K562 (cell line): ENCODE data around the gene UBE2O. TPM values are rescaled to one million over a fixed set of nuclear protein-coding genes. Genes with fewer than 3 reads are reported as not detected.

Experiments used
- BACH1 ChIP-seq: fragments of 200-800 bp; sonication (Bioruptor generic); IDR thresholded peaks from 2 replicates; pipeline ENCODE4 v1.6.1; 2016; ENCODE audit warnings: missing genetic modification characterization, missing compliant biosample characterization
- DACH1 ChIP-seq: fragments of 450-650 bp; IDR thresholded peaks from 2 replicates; pipeline ENCODE4 v1.6.1; 2018; ENCODE audit not compliant: partially characterized antibody
- HNRNPL ChIP-seq: fragments of 200-400 bp; formaldehyde crosslinking; IDR thresholded peaks from 2 replicates; pipeline ENCODE4 v1.6.1; 2017; ENCODE audit warnings: low read depth, mild to moderate bottlenecking, low read length
- MXI1 ChIP-seq: IDR thresholded peaks from 2 replicates; pipeline ENCODE4 v1.6.1; 2011; ENCODE audit warnings: low read depth, mild to moderate bottlenecking, improper control_type of control experiment, low read length
- NCOA4 ChIP-seq: fragments of 450-650 bp; IDR thresholded peaks from 2 replicates; pipeline ENCODE4 v1.6.1; 2018; ENCODE audit warnings: mild to moderate bottlenecking; ENCODE audit not compliant: partially characterized antibody
- STAG1 ChIP-seq: sonication (generic); formaldehyde crosslinking; IDR thresholded peaks from 2 replicates; pipeline ENCODE4 v1.5.0; 2020; ENCODE audit warnings: missing genetic modification reagents, borderline replicate concordance
- U2AF1 ChIP-seq: fragments of 200-400 bp; formaldehyde crosslinking; optimal IDR thresholded peaks from 2 replicates; pipeline ENCODE3; 2017; ENCODE audit warnings: mild to moderate bottlenecking, low read depth, low read length, moderate library complexity
- ZNF263 ChIP-seq: sonication (generic); formaldehyde crosslinking; IDR thresholded peaks from 2 replicates; pipeline ENCODE4 v1.8.0; 2022; ENCODE audit warnings: mild to moderate bottlenecking, missing genetic modification reagents, borderline replicate concordance
- ZNF347 ChIP-seq: fragments of 450-650 bp; formaldehyde crosslinking; IDR thresholded peaks from 2 replicates; pipeline ENCODE4 v1.4.0; 2020; ENCODE audit warnings: low read depth, mild to moderate bottlenecking, moderate library complexity
- polyA plus RNA-seq, 8 experiments: library from polyadenylated mRNA; depleted of rRNA in 4 of 8; stranded (reverse) in 5 of 8; unstranded in 3 of 8; fragments of >200 nt; fragmentation: Nextera tagmentation in 2 of 8; fragmentation: Illumina TruSeq in 1 of 8; extraction: Ambion mirVana in 2 of 8; extraction: Trizol in 1 of 8; gene quantifications; 2 replicates each; pipeline versions ENCODE4 v1.2.1 to v1.2.3, GENCODE V29; 2011 to 2014; ENCODE audit warnings: inconsistent platforms in 1 of 8, missing spikeins in 1 of 8
- total RNA-seq, 7 experiments: library from RNA; depleted of rRNA in 6 of 7; stranded (reverse); fragments of >200 nt in 6 of 7; fragmentation: Illumina TruSeq in 2 of 7; extraction: Trizol in 2 of 7; gene quantifications; 2 replicates each; pipeline versions ENCODE4 v1.2.1 to v1.2.3, GENCODE V29; 2011 to 2021; ENCODE audit warnings: low replicate concordance in 1 of 7
- TF ChIP-seq, protein P1 (sequence below): fragments of 250-450 bp; sonication (Bioruptor Pico); IDR thresholded peaks from 2 replicates; pipeline ENCODE4 v1.8.0; 2021; ENCODE audit warnings: moderate library complexity, mild to moderate bottlenecking, inconsistent platforms
- TF ChIP-seq, protein P2 (sequence below): sonication (generic); formaldehyde crosslinking; IDR thresholded peaks from 2 replicates; pipeline ENCODE4 v1.4.0; 2020; ENCODE audit warnings: mild to moderate bottlenecking, missing genetic modification reagents
- TF ChIP-seq, protein P3 (sequence below): fragments of 150-350 bp; conservative IDR thresholded peaks from 2 replicates; pipeline ENCODE4 v1.6.1; 2014; ENCODE audit warnings: low read length
- TF ChIP-seq, protein P4 (sequence below): fragments of 250-450 bp; sonication (Bioruptor Pico); IDR thresholded peaks from 2 replicates; pipeline ENCODE4 v1.9.0; 2021; ENCODE audit warnings: mild to moderate bottlenecking
- TF ChIP-seq, protein P5 (sequence below): fragments of 250-450 bp; sonication (Bioruptor Pico); IDR thresholded peaks from 2 replicates; pipeline ENCODE4 v1.5.0; 2021; ENCODE audit warnings: mild to moderate bottlenecking, moderate library complexity
- TF ChIP-seq, protein P6 (sequence below): sonication (generic); formaldehyde crosslinking; IDR thresholded peaks from 2 replicates; pipeline ENCODE4 v1.9.0; 2022; ENCODE audit warnings: mild to moderate bottlenecking, missing genetic modification reagents
- TF ChIP-seq, protein P7 (sequence below): sonication (generic); IDR thresholded peaks from 2 replicates; pipeline ENCODE4 v1.6.1; 2016

UBE2O gene
- total and polyA plus RNA-seq, 9 of the 15 experiments (the other 6 are each of a cell fraction or from before 2014, with no cell fraction given): 1.6 to 39.7 (median 13.3) TPM

DNA sequence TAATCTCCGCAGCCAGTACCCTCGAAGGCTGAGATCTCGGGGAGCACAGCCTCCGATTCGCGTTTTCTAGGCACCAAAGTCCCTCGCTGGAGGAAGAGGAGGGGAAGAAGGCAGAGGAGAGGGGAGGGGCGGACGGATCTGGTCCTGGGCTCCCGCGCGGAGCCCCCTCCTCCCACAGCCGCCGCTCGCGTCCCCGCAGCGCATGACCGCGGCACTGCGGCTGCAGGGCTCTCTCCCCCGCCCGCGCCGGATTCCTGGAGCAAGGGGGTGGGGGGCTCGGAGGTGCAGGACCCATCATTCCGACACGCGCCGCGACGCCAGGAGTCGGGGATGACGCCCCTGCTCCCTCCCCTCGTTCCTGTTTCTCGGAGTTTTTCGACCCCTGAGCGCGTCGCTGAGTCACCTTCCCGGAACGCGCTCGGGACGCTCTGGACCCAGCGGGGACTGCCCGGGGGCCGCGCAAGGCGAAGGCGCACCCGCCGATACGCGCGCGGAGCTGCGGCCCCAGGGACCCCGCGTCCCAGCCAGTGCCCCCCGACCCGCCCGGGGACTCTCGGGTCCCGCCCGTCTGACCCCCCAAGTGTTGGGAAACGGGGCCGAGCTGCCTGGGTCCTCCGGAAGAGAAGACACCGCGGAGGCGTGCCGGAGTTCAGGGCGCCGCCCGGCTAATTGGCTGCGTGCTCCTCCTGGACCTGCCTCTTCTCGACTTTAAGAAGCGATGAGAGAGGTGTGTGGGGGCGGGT is 70.0 kb downstream of the UBE2O start (continued):
- no peak for TF ChIP-seq MXI1
- TF ChIP-seq U2AF1: no peak
- TF ChIP-seq, protein P1, sequence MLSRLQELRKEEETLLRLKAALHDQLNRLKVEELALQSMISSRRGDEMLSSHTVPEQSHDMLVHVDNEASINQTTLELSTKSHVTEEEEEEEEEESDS (CRISPR knock-in tag): no peak
- TF ChIP-seq NCOA4: no peak
- TF ChIP-seq ZNF347 (CRISPR knock-in tag): no peak
- TF ChIP-seq, protein P2, sequence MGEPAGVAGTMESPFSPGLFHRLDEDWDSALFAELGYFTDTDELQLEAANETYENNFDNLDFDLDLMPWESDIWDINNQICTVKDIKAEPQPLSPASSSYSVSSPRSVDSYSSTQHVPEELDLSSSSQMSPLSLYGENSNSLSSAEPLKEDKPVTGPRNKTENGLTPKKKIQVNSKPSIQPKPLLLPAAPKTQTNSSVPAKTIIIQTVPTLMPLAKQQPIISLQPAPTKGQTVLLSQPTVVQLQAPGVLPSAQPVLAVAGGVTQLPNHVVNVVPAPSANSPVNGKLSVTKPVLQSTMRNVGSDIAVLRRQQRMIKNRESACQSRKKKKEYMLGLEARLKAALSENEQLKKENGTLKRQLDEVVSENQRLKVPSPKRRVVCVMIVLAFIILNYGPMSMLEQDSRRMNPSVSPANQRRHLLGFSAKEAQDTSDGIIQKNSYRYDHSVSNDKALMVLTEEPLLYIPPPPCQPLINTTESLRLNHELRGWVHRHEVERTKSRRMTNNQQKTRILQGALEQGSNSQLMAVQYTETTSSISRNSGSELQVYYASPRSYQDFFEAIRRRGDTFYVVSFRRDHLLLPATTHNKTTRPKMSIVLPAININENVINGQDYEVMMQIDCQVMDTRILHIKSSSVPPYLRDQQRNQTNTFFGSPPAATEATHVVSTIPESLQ (CRISPR knock-in tag): no peak
- TF ChIP-seq, protein P3, sequence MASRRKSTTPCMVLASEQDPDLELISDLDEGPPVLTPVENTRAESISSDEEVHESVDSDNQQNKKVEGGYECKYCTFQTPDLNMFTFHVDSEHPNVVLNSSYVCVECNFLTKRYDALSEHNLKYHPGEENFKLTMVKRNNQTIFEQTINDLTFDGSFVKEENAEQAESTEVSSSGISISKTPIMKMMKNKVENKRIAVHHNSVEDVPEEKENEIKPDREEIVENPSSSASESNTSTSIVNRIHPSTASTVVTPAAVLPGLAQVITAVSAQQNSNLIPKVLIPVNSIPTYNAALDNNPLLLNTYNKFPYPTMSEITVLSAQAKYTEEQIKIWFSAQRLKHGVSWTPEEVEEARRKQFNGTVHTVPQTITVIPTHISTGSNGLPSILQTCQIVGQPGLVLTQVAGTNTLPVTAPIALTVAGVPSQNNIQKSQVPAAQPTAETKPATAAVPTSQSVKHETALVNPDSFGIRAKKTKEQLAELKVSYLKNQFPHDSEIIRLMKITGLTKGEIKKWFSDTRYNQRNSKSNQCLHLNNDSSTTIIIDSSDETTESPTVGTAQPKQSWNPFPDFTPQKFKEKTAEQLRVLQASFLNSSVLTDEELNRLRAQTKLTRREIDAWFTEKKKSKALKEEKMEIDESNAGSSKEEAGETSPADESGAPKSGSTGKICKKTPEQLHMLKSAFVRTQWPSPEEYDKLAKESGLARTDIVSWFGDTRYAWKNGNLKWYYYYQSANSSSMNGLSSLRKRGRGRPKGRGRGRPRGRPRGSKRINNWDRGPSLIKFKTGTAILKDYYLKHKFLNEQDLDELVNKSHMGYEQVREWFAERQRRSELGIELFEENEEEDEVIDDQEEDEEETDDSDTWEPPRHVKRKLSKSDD: no peak
- no peak for TF ChIP-seq ZNF263 (CRISPR knock-in tag)
- TF ChIP-seq, protein P4, sequence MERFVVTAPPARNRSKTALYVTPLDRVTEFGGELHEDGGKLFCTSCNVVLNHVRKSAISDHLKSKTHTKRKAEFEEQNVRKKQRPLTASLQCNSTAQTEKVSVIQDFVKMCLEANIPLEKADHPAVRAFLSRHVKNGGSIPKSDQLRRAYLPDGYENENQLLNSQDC (CRISPR knock-in tag): no peak
- TF ChIP-seq, protein P5, sequence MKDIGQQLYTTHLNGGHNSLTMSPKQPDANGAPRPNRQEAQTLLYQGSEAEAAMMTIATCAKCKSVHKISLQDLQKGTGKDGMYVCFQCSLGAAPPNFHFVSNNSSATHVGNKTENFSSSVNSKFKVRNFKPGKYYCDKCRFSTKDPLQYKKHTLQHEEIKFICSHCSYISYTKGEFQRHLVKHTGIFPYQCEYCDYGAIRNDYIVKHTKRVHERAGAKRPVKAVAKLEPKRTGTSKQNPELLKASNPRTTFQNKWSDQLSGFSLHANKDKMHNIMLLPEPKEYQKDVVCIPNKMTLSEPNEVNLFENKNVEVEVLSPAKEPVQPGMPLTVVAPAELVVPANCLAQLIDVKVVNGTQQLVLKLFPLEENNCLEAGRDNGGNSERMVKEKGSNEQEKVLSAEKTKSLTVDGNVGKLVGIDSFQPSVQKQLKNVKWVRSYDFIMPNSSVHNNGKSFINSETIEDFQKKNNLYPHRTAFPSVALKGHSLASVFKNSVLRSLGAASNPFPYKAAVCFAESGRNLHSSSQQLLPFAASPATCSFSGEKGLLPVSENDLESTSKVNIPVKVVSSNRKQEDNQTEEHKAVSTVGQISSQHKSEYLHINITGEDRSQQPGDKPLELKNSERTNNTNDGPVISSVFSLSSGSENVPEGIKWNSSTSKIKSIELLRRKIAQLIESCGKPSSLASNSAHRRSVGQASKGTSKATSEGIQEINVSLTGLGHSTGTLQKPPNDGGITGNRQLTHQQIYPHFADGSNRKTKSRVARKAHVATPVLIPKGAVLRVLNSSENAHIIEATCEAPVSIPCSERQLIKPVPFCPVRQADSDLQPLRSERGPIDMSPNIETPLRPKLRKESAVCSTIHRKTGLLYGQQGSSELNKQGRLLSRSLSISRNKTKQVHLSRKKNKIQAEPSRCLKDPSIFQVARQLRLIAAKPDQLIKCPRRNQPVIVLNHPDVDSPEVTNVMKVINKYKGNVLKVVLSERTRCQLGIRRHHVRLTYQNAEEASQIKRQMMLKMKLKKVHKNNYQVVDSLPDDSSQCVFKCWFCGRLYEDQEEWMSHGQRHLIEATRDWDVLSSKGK (CRISPR knock-in tag): no peak
- TF ChIP-seq BACH1: no peak
- TF ChIP-seq STAG1: no peak
- TF ChIP-seq, protein P6, sequence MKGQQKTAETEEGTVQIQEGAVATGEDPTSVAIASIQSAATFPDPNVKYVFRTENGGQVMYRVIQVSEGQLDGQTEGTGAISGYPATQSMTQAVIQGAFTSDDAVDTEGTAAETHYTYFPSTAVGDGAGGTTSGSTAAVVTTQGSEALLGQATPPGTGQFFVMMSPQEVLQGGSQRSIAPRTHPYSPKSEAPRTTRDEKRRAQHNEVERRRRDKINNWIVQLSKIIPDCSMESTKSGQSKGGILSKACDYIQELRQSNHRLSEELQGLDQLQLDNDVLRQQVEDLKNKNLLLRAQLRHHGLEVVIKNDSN: peak; percentile 32; the same call in 1 of the 2 replicates
- no peak for TF ChIP-seq HNRNPL
- TF ChIP-seq, protein P7, sequence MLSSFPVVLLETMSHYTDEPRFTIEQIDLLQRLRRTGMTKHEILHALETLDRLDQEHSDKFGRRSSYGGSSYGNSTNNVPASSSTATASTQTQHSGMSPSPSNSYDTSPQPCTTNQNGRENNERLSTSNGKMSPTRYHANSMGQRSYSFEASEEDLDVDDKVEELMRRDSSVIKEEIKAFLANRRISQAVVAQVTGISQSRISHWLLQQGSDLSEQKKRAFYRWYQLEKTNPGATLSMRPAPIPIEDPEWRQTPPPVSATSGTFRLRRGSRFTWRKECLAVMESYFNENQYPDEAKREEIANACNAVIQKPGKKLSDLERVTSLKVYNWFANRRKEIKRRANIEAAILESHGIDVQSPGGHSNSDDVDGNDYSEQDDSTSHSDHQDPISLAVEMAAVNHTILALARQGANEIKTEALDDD: no peak
- no peak for TF ChIP-seq DACH1
